Right ventricle myocardium inferior (tissue), 1 donor: Measurements from ENCODE around the gene GPD2. TPM values are rescaled to one million over a fixed set of nuclear protein-coding genes. Genes with fewer than 3 reads are reported as not detected.
"Not testable (repeated sequence)": the region's sequence is repeated elsewhere in the genome, so short reads cannot be mapped to it uniquely, and the experiment has no call there.

Experiments used
- ATAC-seq: fragments of 200-7000 bp; cut with Tn5 transposase; one replicate; pipeline ENCODE4 v1.9.1; 2020; ENCODE audit warnings: mild to moderate bottlenecking, moderate library complexity
- DNase-seq: peaks from one replicate; pipeline ENCODE4 v3.0.0; 2021; ENCODE audit errors: missing footprints
- intact Hi-C: fragments of 100-400 bp; cut with DNase I; formaldehyde crosslinking; loops from one replicate; pipeline ENCODE4 v1.11.0; 2022
- total RNA-seq: library from RNA; stranded (reverse); fragmentation: NEBNext Ultra II Directional; extraction: Animal tissue kit (Norgen Biotek cat#: 25700); gene quantifications from one replicate; pipeline ENCODE4 v1.2.1, GENCODE V29; 2021
- donor health status: DM: no; HTN: yes; CAD: no; lungs with severe emphysema.

GPD2 gene
- total RNA-seq, 1 donor from 2014 or later = 18.7 TPM

GRCh38 chr2:156466739-156467405 lies 30.7 kb downstream of the GPD2 start:
- no peak for DNase-seq
- ATAC-seq = peak; percentile 93
- intact Hi-C loops = no loop called here

GRCh38 chr2:156470975-156471583 lies 34.9 kb downstream of the GPD2 start:
- DNase-seq = no peak
- no peak for ATAC-seq
- intact Hi-C loops = loop anchor here (5.0 kb wide), 1 partner anchor 34 kb away; the partner anchor contains the start of gene GPD2

DNA sequence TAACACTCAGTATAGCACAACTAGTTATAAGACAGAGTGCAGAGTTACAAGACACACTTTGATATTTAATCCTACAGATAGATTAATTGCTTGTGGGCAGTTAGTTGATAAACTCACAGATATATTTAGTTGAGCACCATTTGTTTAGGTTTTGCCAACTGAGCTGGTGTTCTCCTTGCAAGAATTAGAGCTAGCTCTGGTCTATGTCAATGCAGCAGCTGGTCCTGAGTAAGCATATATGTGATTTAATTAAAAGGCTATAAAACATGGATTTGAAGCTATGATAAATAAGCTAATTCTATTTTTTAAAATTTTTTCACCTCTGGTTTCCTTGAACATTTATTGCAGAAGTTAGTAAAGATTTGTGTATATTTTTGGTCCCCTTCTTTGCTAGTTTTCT lies 35.6 kb downstream of the GPD2 start:
- ATAC-seq (no peak), DNase-seq (no peak)
- intact Hi-C loops = loop anchor here (5.0 kb wide), 1 partner anchor 34 kb away; the partner anchor contains the start of gene GPD2

GRCh38 chr2:156472686-156473085 lies 36.5 kb downstream of the GPD2 start:
- ATAC-seq (no peak), DNase-seq (no peak)
- intact Hi-C loops = loop anchor here (5.0 kb wide), 1 partner anchor 35 kb away; the partner anchor contains the start of gene GPD2

DNA sequence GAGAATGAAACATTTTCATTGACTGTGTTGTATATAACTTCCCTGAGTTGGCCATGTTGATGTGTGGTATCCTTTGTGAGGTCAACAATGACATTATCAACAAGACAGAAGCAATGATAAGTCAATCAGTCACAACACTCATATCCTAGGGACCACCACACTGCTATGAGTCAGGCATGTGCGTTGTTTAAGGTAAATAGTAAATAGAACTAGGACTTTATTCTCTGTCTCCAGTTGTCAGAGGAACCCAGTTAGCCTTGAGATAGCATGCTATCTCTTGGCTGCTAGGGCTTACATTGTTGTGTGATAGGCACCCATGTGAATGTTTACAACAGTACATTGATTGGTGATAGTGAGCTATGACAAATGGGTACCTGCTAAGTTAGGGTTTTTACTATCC lies 37.3 kb downstream of the GPD2 start:
- ATAC-seq (no peak), DNase-seq (no peak)
- intact Hi-C loops = loop anchor here (5.0 kb wide), 1 partner anchor 36 kb away; the partner anchor contains the start of gene GPD2

- ATAC-seq (no peak), DNase-seq (no peak)
- intact Hi-C loops = loop anchor here (5.0 kb wide), 1 partner anchor 37 kb away; the partner anchor contains the start of gene GPD2
These were observed 38.2 kb downstream of the GPD2 start for GRCh38 chr2:156474401-156474800.

- intact Hi-C loops = no loop called here
- no peak for DNase-seq
These were observed 40.1 kb downstream of the GPD2 start for GRCh38 chr2:156476021-156476849.

GRCh38 chr2:156476850-156477206 lies 40.6 kb downstream of the GPD2 start:
- intact Hi-C loops = no loop called here
- ATAC-seq = no peak
- DNase-seq = no peak

More at GRCh38 chr2:156476021-156476849, 40.1 kb downstream of the GPD2 start:
- ATAC-seq = no peak

DNA sequence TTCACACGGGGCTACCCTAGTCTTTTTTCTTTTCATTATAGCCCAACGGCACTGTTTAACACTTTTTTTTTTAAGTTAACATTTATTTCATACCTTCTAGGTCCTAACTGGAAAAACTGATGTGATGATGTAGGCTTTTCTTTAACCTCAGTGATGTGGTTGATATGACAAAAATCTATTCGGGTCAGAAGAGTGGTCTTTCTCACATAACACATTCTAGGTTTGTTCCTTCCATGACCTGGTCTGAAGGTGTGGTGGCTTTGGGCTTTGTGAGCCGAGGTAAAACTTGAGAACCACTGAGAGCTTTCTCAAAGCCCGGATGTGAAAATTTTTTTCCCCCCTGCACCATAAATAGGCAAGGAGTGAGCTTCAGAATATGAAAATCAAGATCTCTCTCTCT lies 44.2 kb downstream of the GPD2 start:
- intact Hi-C loops = no loop called here
- no peak for DNase-seq
- no peak for ATAC-seq

GRCh38 chr2:156481312-156481711 lies 45.1 kb downstream of the GPD2 start:
- intact Hi-C loops = no loop called here
- ATAC-seq (no peak), DNase-seq (no peak)

DNA sequence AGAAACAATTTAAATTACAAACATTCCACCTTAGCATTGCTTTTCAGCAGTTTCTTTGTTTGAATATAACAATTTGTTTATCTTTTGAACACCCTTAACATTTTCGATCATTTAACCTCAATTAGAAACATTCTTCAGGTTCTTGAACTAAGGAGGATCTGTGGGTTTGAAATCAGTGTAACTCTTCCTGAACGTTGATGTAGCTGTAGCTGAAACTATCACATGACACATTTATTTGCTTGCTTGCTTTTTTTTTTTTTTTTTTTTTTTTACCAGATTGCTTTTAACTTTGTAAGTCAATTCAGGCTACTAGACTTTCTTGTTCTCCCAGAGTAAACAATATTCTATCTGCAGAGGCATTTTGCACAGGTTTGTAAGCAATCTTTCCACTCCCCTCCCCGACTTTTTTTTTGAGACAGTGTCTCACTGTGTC lies 47.6 kb downstream of the GPD2 start:
- DNase-seq (no peak), ATAC-seq (no peak)
- intact Hi-C loops = no loop called here

DNA sequence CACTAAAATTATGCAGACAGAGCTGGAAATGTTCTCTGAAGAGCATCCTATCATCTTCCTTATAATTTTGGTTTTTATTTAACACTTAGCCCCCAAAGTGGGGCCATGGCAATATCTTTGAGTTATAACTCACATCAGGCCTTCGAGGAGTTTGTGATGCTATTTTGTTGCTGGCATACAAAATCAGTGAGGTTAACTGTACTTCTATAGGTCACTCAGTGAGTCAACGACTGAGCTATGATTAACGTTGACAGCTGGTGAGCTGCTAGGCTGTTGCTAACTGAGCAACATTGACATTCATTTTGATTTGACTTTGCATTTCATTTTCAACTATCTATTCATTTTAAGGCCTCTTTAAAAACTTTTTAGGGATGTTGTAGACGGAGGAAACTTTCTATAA lies 50.0 kb downstream of the GPD2 start:
- ATAC-seq = no peak

DNA sequence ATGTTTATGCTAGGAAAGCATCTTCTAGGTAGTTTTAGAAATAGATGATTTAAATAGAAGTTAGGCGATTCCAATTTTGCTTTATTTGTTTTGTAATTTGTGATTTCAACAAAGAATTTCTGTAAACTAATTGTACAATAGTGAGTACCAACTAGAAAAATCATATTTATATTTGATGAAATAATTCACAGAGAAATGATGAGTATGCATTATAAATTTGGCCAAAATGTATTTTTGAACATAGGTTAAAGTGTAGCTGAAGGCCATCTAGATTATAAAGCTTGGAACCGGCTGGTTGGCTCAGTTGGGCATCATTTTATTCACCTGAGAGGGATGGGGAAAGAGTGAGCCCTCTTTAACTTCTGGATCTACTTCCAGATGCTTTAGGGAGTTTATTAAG lies 50.4 kb downstream of the GPD2 start:
- no peak for ATAC-seq
- DNase-seq = no peak
- intact Hi-C loops = no loop called here

More for the DNA sequence above, 50.0 kb downstream of the GPD2 start:
- no peak for DNase-seq
- intact Hi-C loops = no loop called here

- DNase-seq (no peak), ATAC-seq (no peak)
- intact Hi-C loops = no loop called here
These were observed 53.0 kb downstream of the GPD2 start for GRCh38 chr2:156489195-156489594.

DNA sequence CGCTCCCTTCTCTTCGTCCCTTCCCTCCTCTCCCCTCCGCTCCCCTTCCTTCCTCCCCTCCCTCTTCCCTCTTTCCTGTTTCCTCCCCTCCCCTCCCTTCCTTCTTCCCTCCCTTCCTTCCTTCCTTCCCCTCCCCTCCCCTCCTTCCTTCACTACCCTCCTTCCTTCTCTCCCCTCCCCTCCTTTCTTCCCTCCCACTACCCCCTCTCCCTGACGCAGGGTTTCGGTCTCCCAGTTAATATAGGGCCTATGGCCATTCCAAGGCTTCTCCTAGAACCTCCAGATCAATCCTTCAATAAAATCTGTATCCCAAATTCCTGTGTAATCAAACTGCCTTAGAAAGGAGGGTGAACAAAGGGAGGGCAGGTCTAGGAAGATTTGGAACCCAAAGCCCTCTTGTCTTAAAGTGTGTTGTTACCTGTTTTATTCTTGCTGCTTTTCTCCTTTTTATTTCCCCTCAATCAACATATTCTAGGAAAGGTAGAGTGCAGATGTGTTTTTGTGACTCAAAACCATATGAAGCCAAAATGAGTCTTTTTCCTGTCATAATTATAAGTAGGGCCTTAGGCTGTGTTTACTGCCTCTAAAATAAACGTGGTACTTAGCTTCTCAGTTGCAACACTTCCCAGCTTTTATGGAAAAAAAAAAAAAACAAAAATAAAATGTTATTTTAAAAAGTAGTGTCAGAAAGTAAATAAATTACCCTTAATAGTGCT lies 53.7 kb downstream of the GPD2 start:
- DNase-seq (no peak), ATAC-seq (no peak)
- intact Hi-C loops = no loop called here

DNA sequence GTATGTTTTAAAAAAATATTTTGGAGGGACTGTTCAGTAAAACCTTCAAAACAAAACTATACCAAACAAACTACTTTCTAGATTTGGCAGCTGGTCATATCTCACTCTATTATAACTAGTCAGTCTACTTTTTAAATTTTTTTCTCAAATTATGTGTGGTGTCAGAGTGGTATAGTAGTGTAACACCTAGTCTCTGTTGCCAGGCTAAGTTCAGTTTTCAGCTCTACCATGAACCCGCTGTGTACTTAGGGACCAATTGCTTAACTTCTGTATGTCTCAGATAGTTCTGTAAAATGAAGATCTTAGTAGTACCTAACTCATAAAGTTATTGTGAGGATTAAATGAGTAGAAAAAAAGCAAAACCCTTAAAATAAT lies 54.3 kb downstream of the GPD2 start:
- no peak for ATAC-seq
- intact Hi-C loops = no loop called here
- no peak for DNase-seq

- no peak for ATAC-seq
- intact Hi-C loops = no loop called here
- no peak for DNase-seq
These were observed 55.0 kb downstream of the GPD2 start for GRCh38 chr2:156491176-156491575.

DNA sequence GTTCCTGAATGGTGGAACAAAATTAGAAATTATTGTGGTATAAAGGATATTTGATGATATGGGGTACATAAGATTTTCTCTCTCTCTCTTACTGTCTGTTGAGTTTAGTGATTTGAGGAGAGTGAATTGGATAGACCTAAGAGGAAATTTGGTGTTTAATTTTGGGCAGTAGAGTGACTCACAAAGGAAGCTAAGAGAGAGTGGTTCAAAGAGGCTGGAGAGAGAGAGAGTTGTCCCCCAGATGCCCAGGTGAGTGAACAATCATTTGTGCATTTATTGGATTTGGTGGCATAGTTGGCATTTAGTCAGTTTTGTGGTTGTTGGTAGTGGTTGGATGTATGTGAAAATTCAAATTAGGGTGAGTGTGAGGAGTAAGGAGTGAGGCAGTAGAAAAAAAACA lies 56.8 kb downstream of the GPD2 start:
- ATAC-seq (no peak), DNase-seq (no peak)
- intact Hi-C loops = no loop called here

GRCh38 chr2:156495998-156496397 lies 59.8 kb downstream of the GPD2 start:
- DNase-seq, intact Hi-C loops, ATAC-seq: not testable (repeated sequence)
